ENCODE data around the gene PMP22.

The PMP22 gene

GRCh38 chr17:15273141-15273793 is 8.1 kb upstream of the PMP22 start:
- ChIA-PET POLR2A (no interaction called here), CTCF (no interaction called here)
- TF ChIP-seq ELF4 (IDR thresholded peaks at IDR 0.05) (no peak), L3MBTL2 (conservative IDR thresholded peaks at IDR 0.05) (no peak), PKNOX1 (IDR thresholded peaks at IDR 0.05) (no peak), LEF1 (IDR thresholded peaks at IDR 0.05; ENCODE audit: borderline replicate concordance) (no peak), ZNF384 (IDR thresholded peaks at IDR 0.05) (no peak), BHLHE40 (IDR thresholded peaks at IDR 0.05; ENCODE audit: borderline replicate concordance) (no peak), HDGF (IDR thresholded peaks at IDR 0.05; ENCODE audit: borderline replicate concordance) (no peak), ARNT (IDR thresholded peaks at IDR 0.05) (no peak), SUZ12 (IDR thresholded peaks at IDR 0.05) (no peak), FOXK2 (IDR thresholded peaks at IDR 0.05) (no peak), NFRKB (IDR thresholded peaks at IDR 0.05) (no peak), FOXM1 (IDR thresholded peaks at IDR 0.05; ENCODE audit: borderline replicate concordance) (no peak), FOXA1 (IDR thresholded peaks at IDR 0.05) (no peak), TARDBP (IDR thresholded peaks at IDR 0.05) (no peak)
- no peak for DNase-seq (ENCODE audit: extremely low spot score)

- TF ChIP-seq ELF4 (IDR thresholded peaks at IDR 0.05) (no peak), SP1 (IDR thresholded peaks at IDR 0.05) (no peak), ARNT (IDR thresholded peaks at IDR 0.05) (no peak), HDGF (IDR thresholded peaks at IDR 0.05; ENCODE audit: borderline replicate concordance) (no peak), FOXK2 (IDR thresholded peaks at IDR 0.05) (no peak), BHLHE40 (IDR thresholded peaks at IDR 0.05; ENCODE audit: borderline replicate concordance) (no peak), FOXM1 (IDR thresholded peaks at IDR 0.05; ENCODE audit: borderline replicate concordance) (no peak), CTBP1 (IDR thresholded peaks at IDR 0.05; ENCODE audit: borderline replicate concordance) (no peak), LEF1 (IDR thresholded peaks at IDR 0.05; ENCODE audit: borderline replicate concordance) (no peak), NFRKB (IDR thresholded peaks at IDR 0.05) (no peak), SUZ12 (IDR thresholded peaks at IDR 0.05) (no peak), L3MBTL2 (conservative IDR thresholded peaks at IDR 0.05) (no peak), PKNOX1 (IDR thresholded peaks at IDR 0.05) (no peak), FOXA1 (IDR thresholded peaks at IDR 0.05) (no peak)
- no peak for DNase-seq (ENCODE audit: extremely low spot score)
- POLR2A ChIA-PET, result no interaction called here
- CTCF ChIA-PET, result no interaction called here
These were observed 6.6 kb upstream of the PMP22 start for GRCh38 chr17:15271741-15272140.

GRCh38 chr17:15270628-15271381 is 5.7 kb upstream of the PMP22 start:
- no peak for DNase-seq (ENCODE audit: extremely low spot score)
- TF ChIP-seq FOXM1 (IDR thresholded peaks at IDR 0.05; ENCODE audit: borderline replicate concordance), result no peak
- no peak for TF ChIP-seq FOXK2 (IDR thresholded peaks at IDR 0.05)
- no peak for TF ChIP-seq L3MBTL2 (conservative IDR thresholded peaks at IDR 0.05)
- TF ChIP-seq NFRKB (IDR thresholded peaks at IDR 0.05), result no peak
- no peak for TF ChIP-seq CTBP1 (IDR thresholded peaks at IDR 0.05; ENCODE audit: borderline replicate concordance)
- TF ChIP-seq ARNT (IDR thresholded peaks at IDR 0.05), result no peak
- ChIA-PET CTCF (no interaction called here), POLR2A (no interaction called here)

GRCh38 chr17:15269780-15270089 is 4.6 kb upstream of the PMP22 start:
- no peak for DNase-seq (ENCODE audit: extremely low spot score)
- ChIA-PET CTCF (no interaction called here), POLR2A (no interaction called here)
- TF ChIP-seq HDGF (IDR thresholded peaks at IDR 0.05; ENCODE audit: borderline replicate concordance) (no peak), SUZ12 (IDR thresholded peaks at IDR 0.05) (no peak), FOXA1 (IDR thresholded peaks at IDR 0.05) (no peak), FOXM1 (IDR thresholded peaks at IDR 0.05; ENCODE audit: borderline replicate concordance) (no peak), NFRKB (IDR thresholded peaks at IDR 0.05) (no peak), BHLHE40 (IDR thresholded peaks at IDR 0.05; ENCODE audit: borderline replicate concordance) (no peak), SP1 (IDR thresholded peaks at IDR 0.05) (no peak), ZNF384 (IDR thresholded peaks at IDR 0.05) (no peak), PKNOX1 (IDR thresholded peaks at IDR 0.05) (no peak), ELF4 (IDR thresholded peaks at IDR 0.05) (no peak), ARNT (IDR thresholded peaks at IDR 0.05) (no peak), FOXK2 (IDR thresholded peaks at IDR 0.05) (no peak), TARDBP (IDR thresholded peaks at IDR 0.05) (no peak), L3MBTL2 (conservative IDR thresholded peaks at IDR 0.05) (no peak), LEF1 (IDR thresholded peaks at IDR 0.05; ENCODE audit: borderline replicate concordance) (no peak), CTBP1 (IDR thresholded peaks at IDR 0.05; ENCODE audit: borderline replicate concordance) (no peak)

GRCh38 chr17:15269087-15269779 is 4.1 kb upstream of the PMP22 start:
- ChIA-PET CTCF (no interaction called here), POLR2A (no interaction called here)
- TF ChIP-seq PKNOX1 (IDR thresholded peaks at IDR 0.05), result no peak
- TF ChIP-seq SUZ12 (IDR thresholded peaks at IDR 0.05), result no peak
- no peak for TF ChIP-seq FOXM1 (IDR thresholded peaks at IDR 0.05; ENCODE audit: borderline replicate concordance)
- TF ChIP-seq FOXK2 (IDR thresholded peaks at IDR 0.05), result no peak
- no peak for TF ChIP-seq ARNT (IDR thresholded peaks at IDR 0.05)
- no peak for TF ChIP-seq FOXA1 (IDR thresholded peaks at IDR 0.05)
- TF ChIP-seq ZNF384 (IDR thresholded peaks at IDR 0.05), result no peak
- TF ChIP-seq ELF4 (IDR thresholded peaks at IDR 0.05), result no peak
- no peak for DNase-seq (ENCODE audit: extremely low spot score)

All from HEK293T (cell line).